Smooth muscle cell of the brain vasculature (primary cell): ENCODE measurements around the gene LRRFIP1.

Experiments used
- DNase-seq: peaks from one replicate; pipeline ENCODE4 v3.0.0-alpha.2; 2012; ENCODE audit warnings: low read depth, low spot score

LRRFIP1 gene

GRCh38 chr2:237723602-237724001, 96.2 kb downstream of the LRRFIP1 start:
- DNase-seq = no peak

GRCh38 chr2:237724811-237725478, 97.6 kb downstream of the LRRFIP1 start:
- no peak for DNase-seq

GRCh38 chr2:237725661-237726060, 98.3 kb downstream of the LRRFIP1 start:
- DNase-seq = no peak

- DNase-seq = no peak
Measured at GRCh38 chr2:237726401-237726830, 99.0 kb downstream of the LRRFIP1 start.

GRCh38 chr2:237727363-237727762, 100.0 kb downstream of the LRRFIP1 start:
- DNase-seq = no peak

- no peak for DNase-seq
Measured at GRCh38 chr2:237729681-237730475, 102.5 kb downstream of the LRRFIP1 start.

- no peak for DNase-seq
Measured at GRCh38 chr2:237731663-237732062, 104.3 kb downstream of the LRRFIP1 start.

GRCh38 chr2:237732070-237732469, 104.7 kb downstream of the LRRFIP1 start:
- no peak for DNase-seq

- no peak for DNase-seq
Measured at GRCh38 chr2:237732790-237733381, 105.5 kb downstream of the LRRFIP1 start.

GRCh38 chr2:237733677-237734300, 106.4 kb downstream of the LRRFIP1 start:
- DNase-seq = no peak

- DNase-seq = no peak
Measured at GRCh38 chr2:237734905-237735623, 107.7 kb downstream of the LRRFIP1 start.

- no peak for DNase-seq
Measured at GRCh38 chr2:237735798-237736197, 108.4 kb downstream of the LRRFIP1 start.

GRCh38 chr2:237736783-237737182, 109.4 kb downstream of the LRRFIP1 start:
- DNase-seq = no peak

- no peak for DNase-seq
Measured at GRCh38 chr2:237737196-237737865, 109.9 kb downstream of the LRRFIP1 start.

- no peak for DNase-seq
Measured at GRCh38 chr2:237738255-237738654, 110.9 kb downstream of the LRRFIP1 start.

GRCh38 chr2:237739101-237739500, 111.7 kb downstream of the LRRFIP1 start:
- DNase-seq = no peak

- DNase-seq = no peak
Measured at GRCh38 chr2:237742191-237742590, 114.8 kb downstream of the LRRFIP1 start.

GRCh38 chr2:237742614-237743013, 115.2 kb downstream of the LRRFIP1 start:
- DNase-seq = no peak

- no peak for DNase-seq
Measured at GRCh38 chr2:237743024-237743423, 115.6 kb downstream of the LRRFIP1 start.

- DNase-seq = no peak
Measured at GRCh38 chr2:237743561-237744269, 116.3 kb downstream of the LRRFIP1 start.
